HuH-7.5 (cell line): ENCODE measurements around the gene ATRX.
"Not testable (repeated sequence)": the region's sequence is repeated elsewhere in the genome, so short reads cannot be mapped to it uniquely, and the experiment has no call there.

ENCODE experiments used
- DNase-seq: peaks from one replicate; pipeline ENCODE4 v3.0.0; 2011; ENCODE audit warnings: low spot score

ATRX gene, protein sequence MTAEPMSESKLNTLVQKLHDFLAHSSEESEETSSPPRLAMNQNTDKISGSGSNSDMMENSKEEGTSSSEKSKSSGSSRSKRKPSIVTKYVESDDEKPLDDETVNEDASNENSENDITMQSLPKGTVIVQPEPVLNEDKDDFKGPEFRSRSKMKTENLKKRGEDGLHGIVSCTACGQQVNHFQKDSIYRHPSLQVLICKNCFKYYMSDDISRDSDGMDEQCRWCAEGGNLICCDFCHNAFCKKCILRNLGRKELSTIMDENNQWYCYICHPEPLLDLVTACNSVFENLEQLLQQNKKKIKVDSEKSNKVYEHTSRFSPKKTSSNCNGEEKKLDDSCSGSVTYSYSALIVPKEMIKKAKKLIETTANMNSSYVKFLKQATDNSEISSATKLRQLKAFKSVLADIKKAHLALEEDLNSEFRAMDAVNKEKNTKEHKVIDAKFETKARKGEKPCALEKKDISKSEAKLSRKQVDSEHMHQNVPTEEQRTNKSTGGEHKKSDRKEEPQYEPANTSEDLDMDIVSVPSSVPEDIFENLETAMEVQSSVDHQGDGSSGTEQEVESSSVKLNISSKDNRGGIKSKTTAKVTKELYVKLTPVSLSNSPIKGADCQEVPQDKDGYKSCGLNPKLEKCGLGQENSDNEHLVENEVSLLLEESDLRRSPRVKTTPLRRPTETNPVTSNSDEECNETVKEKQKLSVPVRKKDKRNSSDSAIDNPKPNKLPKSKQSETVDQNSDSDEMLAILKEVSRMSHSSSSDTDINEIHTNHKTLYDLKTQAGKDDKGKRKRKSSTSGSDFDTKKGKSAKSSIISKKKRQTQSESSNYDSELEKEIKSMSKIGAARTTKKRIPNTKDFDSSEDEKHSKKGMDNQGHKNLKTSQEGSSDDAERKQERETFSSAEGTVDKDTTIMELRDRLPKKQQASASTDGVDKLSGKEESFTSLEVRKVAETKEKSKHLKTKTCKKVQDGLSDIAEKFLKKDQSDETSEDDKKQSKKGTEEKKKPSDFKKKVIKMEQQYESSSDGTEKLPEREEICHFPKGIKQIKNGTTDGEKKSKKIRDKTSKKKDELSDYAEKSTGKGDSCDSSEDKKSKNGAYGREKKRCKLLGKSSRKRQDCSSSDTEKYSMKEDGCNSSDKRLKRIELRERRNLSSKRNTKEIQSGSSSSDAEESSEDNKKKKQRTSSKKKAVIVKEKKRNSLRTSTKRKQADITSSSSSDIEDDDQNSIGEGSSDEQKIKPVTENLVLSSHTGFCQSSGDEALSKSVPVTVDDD (N-terminal part only)

GRCh38 chrX:77785486-77786364, at the start of gene ATRX:
ATRX (minus strand) TSS chrX:77786216; CDS start chrX:77786001, 215 bp downstream.
- peak; percentile 79 for DNase-seq

GRCh38 chrX:77831544-77831943, 45.5 kb upstream of the ATRX start:
- DNase-seq, result not testable (repeated sequence)

DNA sequence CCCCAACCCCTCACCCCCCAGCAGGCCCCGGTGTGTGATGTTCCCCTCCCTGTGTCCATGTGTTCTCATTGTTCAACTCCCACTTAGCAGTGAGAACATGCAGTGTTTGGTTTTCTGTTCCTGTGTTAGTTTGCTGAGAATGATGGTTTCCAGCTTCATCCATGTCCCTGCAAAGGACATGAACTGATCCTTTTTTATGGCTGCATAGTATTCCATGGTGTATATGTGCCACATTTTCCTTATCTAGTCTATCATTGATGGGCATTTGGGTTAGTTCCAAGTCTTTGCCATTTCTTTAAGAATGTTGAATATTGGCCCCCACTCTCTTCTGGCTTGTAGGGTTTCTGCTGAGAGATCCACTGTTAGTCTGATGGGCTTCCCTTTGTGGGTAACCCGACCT, 36.0 kb upstream of the ATRX start:
- DNase-seq, result not testable (repeated sequence)

DNA sequence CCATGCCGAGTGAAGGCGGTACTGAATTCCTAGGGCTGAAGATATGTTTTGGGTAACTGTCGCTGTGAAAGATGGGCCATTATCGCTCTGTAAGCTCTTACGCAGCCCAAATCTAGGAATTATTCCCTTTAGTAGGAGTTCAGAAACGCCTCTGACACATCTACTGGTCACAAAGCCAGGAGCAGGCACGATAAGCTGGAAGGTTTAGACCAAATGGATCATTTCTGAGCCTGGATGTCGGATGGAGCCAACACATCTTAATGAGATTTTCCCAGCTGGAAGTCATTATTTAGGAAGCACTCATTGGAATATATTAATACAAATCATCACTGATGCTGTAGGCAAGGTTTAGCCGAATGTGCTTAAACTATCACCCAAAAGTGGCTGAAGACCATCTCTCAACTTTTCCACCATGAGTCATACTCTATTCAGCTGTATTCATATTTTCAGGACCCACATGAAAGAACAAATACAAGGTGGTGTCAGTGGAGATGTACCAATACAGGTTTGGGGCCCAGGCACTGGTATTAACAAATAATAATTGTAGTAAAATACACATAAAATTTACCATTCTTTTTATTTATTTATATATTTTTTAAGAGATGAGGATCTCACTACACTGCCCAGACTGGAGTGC, 34.2 kb upstream of the ATRX start:
- DNase-seq, result no peak

GRCh38 chrX:77814210-77814609, 28.2 kb upstream of the ATRX start:
- no peak for DNase-seq

- no peak for DNase-seq
These were observed 16.2 kb upstream of the ATRX start for GRCh38 chrX:77802201-77802600.

- DNase-seq, result no peak
These were observed 9.1 kb upstream of the ATRX start for GRCh38 chrX:77795124-77795523.

DNA sequence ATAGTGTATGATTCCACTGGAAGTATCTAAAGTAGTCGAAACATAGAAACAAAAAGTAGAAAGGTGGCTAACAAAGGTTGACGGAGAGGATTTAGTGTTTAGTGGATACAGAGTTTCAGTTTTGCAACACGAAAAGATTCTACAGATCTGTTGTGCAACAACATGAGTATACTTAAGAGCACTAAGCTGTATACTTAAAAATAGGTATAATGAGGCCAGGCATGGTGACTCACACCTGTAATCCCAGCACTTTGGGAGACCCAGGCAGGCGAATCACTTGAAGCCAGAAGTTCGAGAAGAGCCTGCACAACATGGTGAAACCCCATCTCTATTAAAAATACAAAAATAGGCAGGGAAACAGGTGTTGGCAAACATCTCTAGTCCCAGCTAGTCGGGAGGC, 7.9 kb upstream of the ATRX start:
- no peak for DNase-seq

GRCh38 chrX:77788050-77788449, 2.0 kb upstream of the ATRX start:
- peak; percentile 20 for DNase-seq

DNA sequence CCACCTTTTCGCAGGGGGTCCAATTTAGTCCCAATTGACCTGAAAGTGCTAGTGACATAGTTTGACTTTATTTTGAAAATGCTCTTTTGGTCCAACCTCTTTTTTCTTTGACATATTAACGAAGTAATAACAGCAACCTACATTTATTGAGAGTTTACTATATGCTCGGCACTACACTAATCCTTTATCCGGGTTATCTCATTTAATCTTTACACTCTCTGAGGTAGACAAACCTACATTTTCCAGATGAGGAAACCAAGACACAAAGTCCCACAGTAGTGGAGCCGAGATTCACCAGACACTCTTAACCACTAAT, 307 bp upstream of the ATRX start:
- DNase-seq, result no peak

GRCh38 chrX:77779695-77780094, 6.3 kb downstream of the ATRX start:
- DNase-seq, result no peak

DNA sequence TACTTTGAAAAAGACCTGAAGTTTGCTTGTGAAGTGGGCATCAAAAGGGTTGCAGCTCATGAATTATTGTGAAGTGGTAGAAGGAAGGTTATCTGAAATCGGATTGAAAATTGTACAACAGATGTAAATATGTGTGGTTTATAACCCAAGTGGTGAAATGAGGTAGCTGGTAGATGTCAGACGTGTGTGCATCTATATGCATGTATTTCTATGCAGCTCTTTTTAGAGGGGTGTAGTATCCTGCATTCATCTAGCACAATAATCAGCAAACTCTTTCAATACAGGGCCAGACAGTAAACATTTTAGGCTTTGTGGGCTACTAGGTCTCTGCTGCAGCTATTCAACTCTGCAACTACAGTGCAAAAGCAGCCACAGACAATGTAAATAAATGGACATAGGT, 9.4 kb downstream of the ATRX start:
- no peak for DNase-seq

- no peak for DNase-seq
These were observed 14.4 kb downstream of the ATRX start for GRCh38 chrX:77771601-77772000.

DNA sequence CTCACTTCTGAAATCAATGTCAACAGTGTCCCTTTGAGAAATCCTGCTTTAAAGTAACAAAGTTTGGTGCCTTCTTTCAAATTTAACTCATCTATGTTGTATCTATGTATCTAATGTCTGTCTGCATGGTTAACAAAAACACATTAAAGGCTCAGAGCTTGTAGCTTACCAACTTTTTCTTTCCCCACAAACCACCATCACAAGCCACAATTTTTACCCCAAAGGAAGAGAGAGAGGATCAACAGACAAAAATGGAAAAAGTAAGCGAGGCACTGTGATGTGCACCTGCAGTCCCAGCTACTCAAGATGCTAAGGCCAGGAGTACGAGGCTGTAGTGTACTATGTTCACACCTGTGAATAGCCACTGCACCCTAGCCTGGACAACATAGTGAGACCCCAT, 17.2 kb downstream of the ATRX start:
- no peak for DNase-seq

- DNase-seq, result not testable (repeated sequence)
These were observed 19.8 kb downstream of the ATRX start for GRCh38 chrX:77766212-77766611.

DNA sequence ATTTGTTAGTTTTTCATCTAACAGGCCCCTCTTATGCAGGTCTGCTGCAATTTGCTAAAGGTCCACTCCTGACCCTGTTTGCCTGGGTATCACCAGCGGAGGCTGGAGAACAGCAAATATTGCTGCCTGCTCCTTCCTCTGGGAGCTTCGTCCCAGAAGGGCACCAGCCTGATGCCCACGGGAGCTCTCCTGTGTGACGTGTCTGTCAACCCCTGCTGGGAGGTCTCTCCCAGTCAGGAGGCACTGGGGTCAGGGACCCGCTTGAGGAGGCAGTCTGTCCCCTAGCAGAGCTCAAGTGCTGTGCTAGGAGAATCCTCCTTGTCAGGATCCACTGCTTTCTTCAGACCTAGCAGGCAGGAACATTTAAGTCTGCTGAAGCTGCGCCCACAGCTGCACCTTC, 30.5 kb downstream of the ATRX start:
- no peak for DNase-seq

DNA sequence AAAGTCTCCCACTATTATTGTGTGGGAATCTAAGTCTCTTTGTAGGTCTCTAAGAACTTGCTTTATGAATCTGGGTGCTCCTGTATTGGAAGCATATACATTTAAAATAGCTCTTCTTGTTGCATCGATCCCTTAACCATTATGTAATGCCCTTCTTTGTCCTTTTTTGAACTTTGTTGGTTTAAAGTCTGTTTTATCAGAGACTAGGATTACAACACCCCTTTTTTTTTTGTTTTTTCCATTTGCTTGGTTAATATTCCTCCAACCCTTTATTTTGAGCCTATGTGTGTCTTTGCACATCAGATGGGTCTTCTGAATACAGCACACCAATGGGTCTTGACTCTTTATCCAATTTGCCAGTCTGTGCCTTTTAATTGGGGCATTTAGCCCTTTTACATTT, 32.1 kb downstream of the ATRX start:
- not testable (repeated sequence) for DNase-seq

DNA sequence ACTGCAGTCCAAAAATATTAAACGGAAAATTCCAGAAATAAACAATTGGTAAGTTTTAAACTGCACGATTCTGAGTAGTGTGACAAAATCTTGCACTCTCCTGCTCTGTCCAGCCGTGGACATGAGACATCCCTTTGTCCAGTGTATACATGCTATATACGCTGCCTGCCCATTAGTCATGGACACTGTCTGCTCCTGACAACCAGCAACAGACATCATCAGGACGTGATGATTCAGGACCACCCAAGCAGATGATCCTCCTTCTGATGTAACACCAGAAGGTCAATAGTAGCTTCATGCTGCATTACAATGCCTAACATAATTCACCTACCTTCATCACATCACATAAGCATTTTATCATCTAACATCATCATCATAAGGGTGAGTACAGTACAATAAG, 36.3 kb downstream of the ATRX start:
- DNase-seq, result no peak

DNA sequence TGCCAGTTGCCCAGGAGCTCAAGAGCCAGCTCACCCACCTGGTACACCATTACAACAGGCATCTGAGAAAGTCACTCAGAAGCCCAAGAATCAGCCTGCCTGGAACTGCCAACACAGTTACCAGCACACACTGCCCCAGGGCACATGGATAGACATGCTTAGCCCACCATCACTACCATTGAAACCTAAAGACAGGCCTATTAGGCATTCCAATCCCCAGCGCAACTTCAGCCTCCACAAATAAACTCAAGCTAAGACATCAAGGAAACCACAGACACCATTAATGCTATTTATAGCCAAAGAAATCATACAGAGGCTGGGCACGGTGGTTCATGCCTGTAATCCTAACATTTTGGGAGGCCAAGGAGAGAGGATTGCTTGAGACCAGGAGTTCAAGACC, 42.3 kb downstream of the ATRX start:
- no peak for DNase-seq

GRCh38 chrX:77742788-77743476, 43.1 kb downstream of the ATRX start:
- no peak for DNase-seq
